Measurements from ENCODE around the gene OSBPL7.

DNA sequence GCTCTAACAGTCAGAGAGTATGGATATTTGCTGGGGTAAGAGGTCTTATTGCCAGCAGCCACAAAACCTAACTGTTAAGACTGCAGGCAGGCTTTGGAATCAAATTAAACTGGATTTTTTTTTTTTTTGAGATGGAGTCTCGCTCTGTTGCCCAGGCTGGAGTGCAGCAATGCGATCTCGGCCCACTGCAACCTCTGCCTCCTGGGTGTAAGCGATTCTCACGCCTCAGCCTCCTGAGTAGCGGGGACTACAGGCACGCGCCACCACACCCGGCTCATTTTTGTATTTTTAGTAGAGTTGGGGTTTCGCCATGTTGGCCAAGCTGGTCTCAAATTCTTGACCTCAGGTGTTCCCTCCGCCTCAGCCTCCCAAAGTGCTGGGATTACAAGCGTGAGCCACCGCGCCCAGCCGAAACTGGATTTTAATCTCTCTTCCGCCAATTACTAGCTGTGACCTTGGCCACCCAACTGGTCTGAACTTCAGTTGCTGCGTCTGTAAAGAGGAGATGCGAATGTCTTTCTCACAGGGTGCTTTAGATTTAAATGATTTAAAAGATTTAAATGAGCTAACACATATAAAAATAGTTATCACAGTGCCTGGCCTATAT, 8.9 kb upstream of the OSBPL7 start:
- TF ChIP-seq POLR2AphosphoS5 (IDR thresholded peaks at IDR 0.05; ENCODE audit: borderline replicate concordance, low read depth, low read length) = no peak
- TF ChIP-seq EZH2 (IDR thresholded peaks at IDR 0.05) = no peak

Measured in SK-N-MC (cell line).